ENCODE measurements around the gene SCGB1A1. TPM values are rescaled to one million over a fixed set of nuclear protein-coding genes. Genes with fewer than 3 reads are reported as not detected.

SCGB1A1 gene
- total RNA-seq, 1 donor = not detected

GRCh38 chr11:62419314-62419929, 589 bp downstream of the SCGB1A1 start:
- DNase-seq (ENCODE audit: low read depth) = no peak
- H3K4me3 ChIP-seq (ENCODE audit: low read depth, low read length) = no peak overlapping the region
- TF ChIP-seq CTCF (IDR thresholded peaks at IDR 0.05; ENCODE audit: insufficient read depth, low read length) = no peak

GRCh38 chr11:62419943-62420342, 1.1 kb downstream of the SCGB1A1 start:
- TF ChIP-seq CTCF (IDR thresholded peaks at IDR 0.05; ENCODE audit: insufficient read depth, low read length) = no peak
- H3K4me3 ChIP-seq (ENCODE audit: low read depth, low read length) = no peak overlapping the region
- DNase-seq (ENCODE audit: low read depth) = no peak

- no peak for TF ChIP-seq CTCF (IDR thresholded peaks at IDR 0.05; ENCODE audit: insufficient read depth, low read length)
- DNase-seq (ENCODE audit: low read depth) = no peak
- no peak overlapping the region for H3K4me3 ChIP-seq (ENCODE audit: low read depth, low read length)
These were observed 2.0 kb downstream of the SCGB1A1 start for GRCh38 chr11:62420882-62421281.

GRCh38 chr11:62421996-62422395, 3.2 kb downstream of the SCGB1A1 start:
- DNase-seq (ENCODE audit: low read depth) = peak; percentile 36

GRCh38 chr11:62423012-62423411, 4.2 kb downstream of the SCGB1A1 start:
- TF ChIP-seq CTCF (IDR thresholded peaks at IDR 0.05; ENCODE audit: insufficient read depth, low read length) = no peak
- H3K4me3 ChIP-seq (ENCODE audit: low read depth, low read length) = no peak overlapping the region

More at GRCh38 chr11:62421996-62422395, 3.2 kb downstream of the SCGB1A1 start:
- H3K4me3 ChIP-seq (ENCODE audit: low read depth, low read length) = no peak overlapping the region
- no peak for TF ChIP-seq CTCF (IDR thresholded peaks at IDR 0.05; ENCODE audit: insufficient read depth, low read length)

GRCh38 chr11:62427630-62428233, 8.9 kb downstream of the SCGB1A1 start:
- peak; percentile 57 for DNase-seq (ENCODE audit: low read depth)
- TF ChIP-seq CTCF (IDR thresholded peaks at IDR 0.05; ENCODE audit: insufficient read depth, low read length) = no peak
- no peak overlapping the region for H3K4me3 ChIP-seq (ENCODE audit: low read depth, low read length)

More at GRCh38 chr11:62423012-62423411, 4.2 kb downstream of the SCGB1A1 start:
- no peak for DNase-seq (ENCODE audit: low read depth)
